ENCODE data around the gene AHDC1.
A peak's percentile ranks its signal among the peaks of the same experiment; 100 is the strongest.
"Not testable (repeated sequence)": the region's sequence is repeated elsewhere in the genome, so short reads cannot be mapped to it uniquely, and the experiment has no call there.

Gene AHDC1

DNA sequence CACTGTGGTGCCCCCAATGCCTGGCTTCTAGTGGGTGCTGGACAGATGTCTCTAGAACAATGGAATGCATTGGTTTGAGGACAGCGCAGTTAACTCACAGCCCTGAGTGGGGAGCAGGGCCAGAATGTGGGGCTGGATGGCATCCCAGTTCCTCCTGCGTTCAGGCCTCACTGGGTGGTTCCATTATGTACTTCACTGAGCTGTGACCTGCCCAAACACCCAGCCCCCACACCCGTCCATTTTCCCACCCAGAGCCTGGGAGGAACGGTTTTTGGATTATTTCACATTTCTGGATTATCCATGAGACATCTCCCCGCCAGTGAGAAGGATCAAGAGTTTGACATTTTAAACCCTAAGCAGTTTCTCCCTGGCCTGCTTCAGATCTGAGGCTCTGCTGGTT is 58.7 kb downstream of the AHDC1 start:
- DNase-seq (ENCODE audit: low spot score) = no peak
- Histone ChIP-seq H3K27ac (peak overlapping the region; percentile 64 to 84), H3K4me3 (no peak overlapping the region)
- TF ChIP-seq, protein P1, sequence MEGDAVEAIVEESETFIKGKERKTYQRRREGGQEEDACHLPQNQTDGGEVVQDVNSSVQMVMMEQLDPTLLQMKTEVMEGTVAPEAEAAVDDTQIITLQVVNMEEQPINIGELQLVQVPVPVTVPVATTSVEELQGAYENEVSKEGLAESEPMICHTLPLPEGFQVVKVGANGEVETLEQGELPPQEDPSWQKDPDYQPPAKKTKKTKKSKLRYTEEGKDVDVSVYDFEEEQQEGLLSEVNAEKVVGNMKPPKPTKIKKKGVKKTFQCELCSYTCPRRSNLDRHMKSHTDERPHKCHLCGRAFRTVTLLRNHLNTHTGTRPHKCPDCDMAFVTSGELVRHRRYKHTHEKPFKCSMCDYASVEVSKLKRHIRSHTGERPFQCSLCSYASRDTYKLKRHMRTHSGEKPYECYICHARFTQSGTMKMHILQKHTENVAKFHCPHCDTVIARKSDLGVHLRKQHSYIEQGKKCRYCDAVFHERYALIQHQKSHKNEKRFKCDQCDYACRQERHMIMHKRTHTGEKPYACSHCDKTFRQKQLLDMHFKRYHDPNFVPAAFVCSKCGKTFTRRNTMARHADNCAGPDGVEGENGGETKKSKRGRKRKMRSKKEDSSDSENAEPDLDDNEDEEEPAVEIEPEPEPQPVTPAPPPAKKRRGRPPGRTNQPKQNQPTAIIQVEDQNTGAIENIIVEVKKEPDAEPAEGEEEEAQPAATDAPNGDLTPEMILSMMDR (IDR thresholded peaks at IDR 0.05) = no peak

DNA sequence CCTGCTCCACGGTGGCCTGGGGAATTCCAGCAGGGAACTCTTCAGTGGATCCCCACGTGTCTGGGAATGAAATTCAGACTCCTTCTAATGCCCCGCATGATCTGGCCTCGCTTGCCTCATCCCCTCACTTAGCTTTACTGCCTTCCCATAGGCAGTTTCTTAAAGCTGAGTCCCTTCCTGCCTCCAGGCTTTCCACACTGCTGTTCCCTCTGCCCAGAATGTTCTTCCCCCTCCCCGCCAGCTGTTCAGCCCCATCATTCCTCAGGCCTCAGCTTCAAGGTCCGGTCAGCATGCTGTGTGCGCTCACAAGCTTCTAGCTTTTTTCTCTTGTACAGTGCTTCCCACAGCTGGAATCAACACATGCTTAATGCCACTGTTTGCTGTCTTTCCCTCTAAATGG is 59.1 kb downstream of the AHDC1 start:
- DNase-seq (ENCODE audit: low spot score) = no peak
- TF ChIP-seq, protein P1 (IDR thresholded peaks at IDR 0.05) = no peak
- Histone ChIP-seq H3K27ac (peak overlapping the region; percentile 64 to 84), H3K4me3 (no peak overlapping the region)

DNA sequence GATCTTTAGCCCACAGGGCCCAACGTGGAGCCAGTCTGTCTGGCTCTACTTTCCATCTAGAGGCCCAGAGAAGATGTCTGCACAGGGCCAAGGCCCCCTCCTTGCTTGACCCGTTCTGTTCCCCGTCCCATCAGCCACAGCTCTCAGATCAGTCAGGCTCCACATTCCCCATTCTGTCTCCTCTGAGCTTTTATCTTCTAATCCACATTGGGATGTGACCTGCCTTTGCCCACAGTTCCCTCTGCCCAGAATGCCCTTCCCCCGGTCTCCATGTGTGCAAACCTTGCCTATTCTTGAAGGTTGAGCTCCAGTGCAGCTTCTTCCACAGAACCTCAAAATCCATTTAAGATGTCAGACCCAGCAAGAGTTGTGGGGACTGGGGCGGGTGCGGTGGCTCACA is 60.7 kb downstream of the AHDC1 start:
- TF ChIP-seq, protein P1 (IDR thresholded peaks at IDR 0.05) = no peak
- peak overlapping the region; percentile 64 to 84 for H3K27ac ChIP-seq
- no peak for DNase-seq (ENCODE audit: low spot score)
- no peak overlapping the region for H3K4me3 ChIP-seq

DNA sequence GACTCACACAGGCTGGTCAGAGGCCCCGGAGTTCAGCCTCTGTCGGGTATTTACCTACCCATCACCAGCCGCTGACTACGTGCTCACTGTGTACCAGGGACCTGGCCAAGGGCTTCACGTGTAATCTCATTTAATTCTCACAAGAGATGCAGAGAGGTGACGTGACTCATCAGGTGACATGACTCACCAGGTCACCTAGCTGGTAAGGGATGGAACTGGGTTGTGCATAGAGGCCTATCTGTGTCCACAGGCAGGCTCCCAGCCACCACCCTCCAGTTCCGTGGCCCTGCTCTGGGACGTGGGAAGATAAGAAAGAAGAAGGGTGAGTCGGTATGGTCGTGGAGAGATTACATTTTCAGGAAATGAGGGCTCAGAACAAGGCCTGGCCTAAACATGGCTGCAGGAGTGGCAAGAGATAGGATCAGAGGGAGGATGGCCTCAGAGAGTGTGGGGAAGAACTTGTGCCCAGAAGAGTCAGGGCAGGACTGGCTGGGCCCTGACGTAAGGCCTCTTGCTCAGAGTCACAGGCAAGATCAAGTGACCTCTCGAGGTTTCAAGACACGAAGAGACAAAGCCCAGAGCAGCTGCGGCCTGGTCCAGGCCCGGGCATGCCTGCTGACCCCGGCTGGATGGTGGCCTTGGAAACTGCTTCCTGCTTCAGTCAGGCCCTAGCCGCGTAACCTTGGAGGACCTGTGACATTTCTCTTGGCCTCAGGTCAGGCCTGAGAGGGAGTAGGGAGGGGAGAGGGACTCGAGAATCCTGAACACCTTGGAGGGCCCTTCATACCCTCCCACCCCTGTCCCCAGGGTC is 61.3 kb downstream of the AHDC1 start:
- Histone ChIP-seq H3K4me3 (no peak overlapping the region), H3K27ac (peak overlapping the region; percentile 64 to 84)
- TF ChIP-seq, protein P1 (IDR thresholded peaks at IDR 0.05) = no peak
- no peak for DNase-seq (ENCODE audit: low spot score)

DNA sequence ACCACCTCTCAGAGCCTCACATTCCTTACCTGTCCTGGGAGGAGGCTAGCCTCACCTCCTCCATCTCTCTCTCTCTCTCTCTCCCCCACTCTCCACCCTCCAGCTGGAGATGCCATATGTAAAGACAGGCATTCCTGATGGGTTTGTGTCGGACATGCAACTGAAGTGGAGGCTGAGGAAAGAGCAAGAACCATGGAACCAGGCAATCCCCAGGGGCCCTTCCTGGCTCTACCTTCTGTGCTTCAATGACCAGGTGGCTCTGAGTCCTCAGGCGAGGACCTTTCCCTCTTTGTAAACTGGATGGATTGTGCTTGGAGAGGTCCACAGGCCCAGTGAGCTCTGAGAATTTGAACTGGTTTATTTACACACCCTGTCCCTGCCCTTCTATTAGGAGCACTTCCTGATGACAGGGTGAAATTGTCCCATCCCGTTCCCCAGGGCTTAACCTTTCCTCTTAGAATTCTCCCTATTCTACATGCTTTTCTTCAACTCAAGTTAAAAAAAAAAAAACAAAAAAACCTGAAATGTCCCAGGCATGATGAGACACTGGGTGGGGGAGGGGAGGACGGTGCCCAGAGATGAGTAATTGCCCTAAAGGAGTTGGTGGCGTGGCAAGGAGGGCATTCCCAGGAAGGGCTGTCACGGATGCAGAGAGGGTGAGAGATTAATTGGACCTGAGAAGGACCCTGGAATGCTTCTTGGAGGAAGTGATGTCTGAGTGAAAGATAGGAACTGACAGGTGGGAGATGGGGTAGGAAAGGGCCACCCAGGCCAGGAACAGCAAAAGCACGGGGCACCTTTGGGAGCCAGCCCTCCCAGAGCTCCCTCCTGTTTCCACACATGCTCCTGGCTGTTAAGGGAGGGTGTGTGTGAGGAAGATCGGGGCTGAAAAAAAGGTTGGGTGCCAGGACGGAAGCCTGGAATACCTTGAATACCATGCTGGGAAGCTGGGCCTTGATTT is 63.8 kb downstream of the AHDC1 start:
- H3K4me3 ChIP-seq = no peak overlapping the region
- DNase-seq (ENCODE audit: low spot score) = no peak
- peak overlapping the region; percentile 44 to 75 for H3K27ac ChIP-seq
- TF ChIP-seq, protein P1 (IDR thresholded peaks at IDR 0.05) = no peak

DNA sequence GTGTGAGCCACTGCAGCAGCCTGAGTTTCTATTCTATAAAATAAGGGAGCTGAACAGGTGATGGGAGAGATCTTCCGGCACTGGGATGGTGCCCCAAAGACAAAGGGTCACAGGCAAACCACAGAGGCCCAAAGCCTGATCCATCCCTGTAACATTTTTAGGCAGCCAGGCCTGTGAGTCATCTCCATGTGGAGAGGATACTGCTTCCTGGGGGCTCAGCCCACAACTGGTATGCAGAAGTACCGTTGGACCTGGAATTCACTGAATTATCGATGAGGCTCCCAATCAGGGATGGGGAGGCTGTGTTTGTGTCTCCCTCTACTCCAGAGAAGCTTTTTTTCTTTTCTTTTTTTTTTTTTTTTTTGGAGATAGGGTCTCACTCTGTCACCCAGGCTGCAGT is 65.2 kb downstream of the AHDC1 start:
- no peak for DNase-seq (ENCODE audit: low spot score)
- H3K4me3 ChIP-seq = no peak overlapping the region
- TF ChIP-seq, protein P1 (IDR thresholded peaks at IDR 0.05) = no peak
- peak overlapping the region in 1 of 2 donors; percentile 31 for H3K27ac ChIP-seq

DNA sequence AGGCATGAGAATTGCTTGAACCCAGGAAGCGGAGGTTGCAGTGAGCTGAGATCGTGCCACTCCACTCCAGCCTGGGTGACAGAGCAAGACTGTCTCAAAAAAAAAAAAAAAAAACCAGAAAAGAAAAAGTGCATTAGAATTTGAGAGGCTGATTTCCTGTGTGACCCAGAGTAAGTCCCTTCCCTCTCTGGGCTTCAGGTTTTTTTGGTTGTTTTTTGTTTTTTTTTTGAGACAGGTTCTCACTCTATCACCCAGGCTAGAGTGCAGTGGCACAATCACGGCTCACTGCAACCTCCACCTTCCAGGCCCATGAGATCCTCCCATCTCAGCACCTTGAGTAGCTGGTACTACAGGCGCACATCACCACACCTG is 65.7 kb downstream of the AHDC1 start:
- peak overlapping the region in 1 of 2 donors; percentile 71 for H3K27ac ChIP-seq
- not testable (repeated sequence) for H3K4me3 ChIP-seq; DNase-seq (ENCODE audit: low spot score)
